GM21526 (cell line): ENCODE results near the gene GSTM4.

Experiments used
- ATAC-seq: cut with Tn5 transposase; IDR thresholded peaks from one replicate; pipeline ENCODE4 v1.9.1; 2021; ENCODE audit warnings: moderate library complexity; ENCODE audit not compliant: unreplicated experiment, low FRiP score

Gene GSTM4

DNA sequence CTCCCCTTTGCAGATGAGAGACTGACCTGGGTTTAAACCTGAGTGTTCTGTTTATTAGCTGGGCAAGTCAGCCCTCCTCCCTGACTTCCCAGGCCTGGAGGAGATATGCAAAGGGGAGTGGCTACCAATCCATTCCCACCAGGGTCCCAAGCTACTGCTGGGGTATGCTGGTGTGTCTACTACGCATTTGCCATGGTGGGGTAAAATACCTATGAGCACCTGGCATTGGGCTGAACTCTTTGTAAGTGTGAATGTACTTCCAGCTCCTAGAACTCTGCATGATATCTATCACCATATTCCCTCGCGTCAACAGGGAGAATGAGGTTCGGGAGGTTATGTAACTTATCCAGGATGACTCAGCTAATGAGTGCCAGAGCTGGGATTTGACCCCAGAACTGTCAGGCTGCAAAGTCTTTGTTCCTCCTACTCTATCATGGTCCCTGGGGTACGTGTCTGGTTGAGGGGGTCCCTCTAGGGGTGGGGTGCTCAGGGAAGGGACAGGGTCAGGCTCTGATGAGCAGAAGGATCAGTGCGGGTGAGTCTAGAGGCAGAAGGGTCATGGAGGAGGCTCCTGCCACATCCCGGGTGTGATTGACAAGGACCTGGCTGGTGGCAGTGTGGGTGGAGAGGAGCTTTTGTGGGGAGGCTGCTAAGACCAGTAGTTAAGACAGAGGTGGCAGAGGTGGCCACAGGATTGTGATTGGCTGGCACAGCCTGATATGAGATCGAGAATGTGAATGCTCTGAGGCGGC is 19.5 kb upstream of the GSTM4 start:
- no peak for ATAC-seq

DNA sequence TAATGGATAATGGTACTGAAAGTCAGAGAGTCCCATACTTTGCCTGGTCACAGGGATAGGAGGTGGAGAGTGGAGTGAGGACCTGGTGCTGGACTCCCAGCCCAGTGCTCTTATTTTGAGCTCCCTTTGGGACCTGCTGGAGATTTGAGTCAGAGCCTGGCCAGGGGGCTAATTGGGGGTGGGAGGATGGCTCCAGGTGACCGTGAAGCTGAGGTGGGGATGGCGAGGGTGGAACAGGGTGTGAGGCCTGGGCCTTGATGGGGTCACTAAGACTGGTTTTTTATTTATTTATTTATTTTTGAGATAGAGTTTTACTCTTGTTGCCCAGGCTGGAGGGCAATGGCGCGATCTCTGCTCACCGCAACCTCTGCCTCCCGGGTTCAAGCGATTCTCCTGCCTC is 18.5 kb upstream of the GSTM4 start:
- no peak for ATAC-seq

DNA sequence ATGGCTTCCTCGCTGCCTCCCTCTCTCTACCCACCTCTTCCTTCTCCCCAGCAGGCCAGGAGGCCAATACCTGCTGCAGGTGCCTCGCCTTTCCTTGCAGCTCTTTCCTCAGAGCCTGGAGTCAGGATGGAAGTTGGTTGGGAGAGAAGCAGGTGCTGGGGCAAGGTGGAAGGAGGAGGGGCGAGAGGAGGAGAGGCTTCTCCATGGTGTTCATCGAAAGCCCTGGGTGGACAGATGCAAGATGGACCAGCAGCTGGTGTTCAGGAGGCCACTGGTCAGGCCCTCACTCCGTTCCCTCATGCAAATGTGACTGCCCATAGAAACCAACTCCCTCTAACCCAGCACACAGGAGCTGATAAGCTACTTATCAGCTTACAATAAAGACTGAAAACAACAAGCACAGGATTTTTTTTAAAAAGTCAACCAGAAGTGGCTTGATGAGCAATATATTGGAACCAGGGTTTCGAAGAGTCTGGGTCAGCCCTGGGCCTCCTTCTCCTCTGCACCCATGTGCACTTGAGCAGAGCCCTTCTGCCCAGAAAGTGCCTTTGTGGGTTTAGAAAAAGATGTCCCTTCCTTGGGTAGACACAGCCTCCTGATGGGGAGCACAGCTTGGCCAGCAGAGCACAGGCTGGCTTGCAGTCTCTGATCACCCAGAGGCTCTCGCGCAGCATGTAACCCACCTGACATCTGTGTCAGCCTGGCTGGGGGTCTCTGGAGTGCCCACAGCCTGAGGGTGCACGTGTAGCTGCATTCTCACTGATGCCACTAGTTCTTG is 16.6 kb upstream of the GSTM4 start:
- no peak for ATAC-seq

DNA sequence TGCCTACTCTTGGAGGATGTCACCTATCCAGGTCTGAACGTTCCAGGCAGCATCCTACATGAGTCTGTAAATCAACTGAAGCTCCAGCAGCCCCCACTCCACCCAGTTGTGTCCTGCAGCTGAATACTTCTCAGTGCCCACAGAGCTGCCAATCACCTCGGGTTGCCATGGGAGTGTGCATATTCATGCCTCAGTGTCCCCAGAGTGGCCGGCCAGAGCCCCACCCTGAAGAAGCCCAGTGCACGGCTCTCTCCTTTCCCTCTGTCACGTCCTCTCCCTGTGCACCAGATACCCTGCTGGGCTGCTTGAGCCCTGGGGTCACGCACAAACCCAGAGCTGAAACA is 16.1 kb upstream of the GSTM4 start:
- ATAC-seq, result no peak

DNA sequence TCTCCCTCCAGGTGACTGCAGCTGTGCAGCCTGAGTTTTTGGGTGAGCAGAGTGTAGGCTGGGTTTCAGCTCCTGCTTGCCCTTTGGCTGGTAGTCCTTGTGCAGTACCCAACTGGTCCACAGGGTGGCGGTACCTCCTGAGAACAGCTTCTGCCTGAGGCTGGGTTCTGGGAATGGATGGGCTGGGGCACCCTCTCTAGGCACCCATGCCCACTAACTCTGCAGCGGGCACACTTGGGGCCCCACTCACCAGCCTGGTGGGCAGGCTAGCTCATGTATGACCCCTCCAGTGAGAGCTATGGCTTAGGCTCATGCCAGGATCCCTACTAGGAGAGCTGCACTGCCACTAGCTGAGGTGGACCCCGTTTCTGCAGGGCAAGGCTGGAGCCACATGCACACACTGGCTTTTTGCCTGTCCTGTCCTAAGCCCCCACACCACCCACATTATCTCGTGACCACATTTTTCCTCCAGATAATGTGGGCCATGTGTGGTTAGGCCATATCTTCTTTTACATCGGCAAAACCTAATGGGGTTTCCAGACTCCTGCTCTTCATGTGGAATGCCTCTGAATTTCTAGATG is 15.5 kb upstream of the GSTM4 start:
- ATAC-seq, result peak; percentile 53

DNA sequence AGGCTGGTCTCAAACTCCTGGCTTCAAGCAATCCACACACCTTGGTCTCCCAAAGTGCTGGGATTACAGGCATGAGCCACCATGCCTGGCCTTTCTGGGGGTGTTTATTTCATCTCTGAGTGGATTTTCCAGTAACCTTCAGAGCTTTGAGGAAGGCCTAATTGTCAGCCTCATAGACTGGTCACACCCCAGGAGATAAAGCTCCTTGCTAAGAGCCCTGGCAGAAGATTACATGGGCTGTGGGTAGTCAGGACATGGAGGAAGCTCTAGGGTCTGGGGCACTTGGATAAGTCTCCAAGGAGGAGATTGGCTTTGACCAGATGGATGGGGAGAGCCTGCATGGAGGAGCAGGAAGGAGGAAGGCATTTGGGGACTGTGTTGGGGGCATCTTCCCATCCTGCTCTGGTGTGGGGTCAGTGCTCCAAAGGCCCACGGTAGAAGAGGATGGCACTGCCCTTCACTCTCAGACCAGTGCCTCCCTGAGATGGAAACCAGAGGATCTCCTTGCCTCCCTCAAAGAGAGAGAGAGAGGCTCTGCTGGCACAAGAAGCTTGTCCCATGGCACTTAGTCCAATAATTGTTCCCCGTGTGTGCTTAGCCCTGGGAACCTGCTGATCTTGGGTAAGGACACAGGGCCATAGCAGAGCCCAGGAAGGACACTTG is 14.7 kb upstream of the GSTM4 start:
- ATAC-seq, result no peak

DNA sequence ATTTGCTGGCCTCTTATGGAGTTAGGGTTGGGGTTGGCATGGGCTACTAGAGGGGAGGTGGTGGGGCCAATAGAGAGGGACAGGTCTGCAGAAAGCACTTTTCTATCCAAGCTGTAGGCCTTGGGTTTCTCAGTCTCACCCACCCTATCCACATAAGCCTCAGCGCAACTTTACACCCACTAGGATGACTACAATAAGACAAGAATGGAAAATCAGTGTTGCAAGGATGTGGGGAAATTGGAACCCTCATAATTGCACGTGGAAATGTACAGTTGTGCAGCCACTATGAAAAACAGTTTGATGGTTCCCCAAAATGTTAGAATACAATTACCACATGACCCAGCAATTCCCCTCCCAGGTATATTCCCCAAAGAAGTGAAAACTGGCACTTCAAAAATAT is 14.0 kb upstream of the GSTM4 start:
- no peak for ATAC-seq

DNA sequence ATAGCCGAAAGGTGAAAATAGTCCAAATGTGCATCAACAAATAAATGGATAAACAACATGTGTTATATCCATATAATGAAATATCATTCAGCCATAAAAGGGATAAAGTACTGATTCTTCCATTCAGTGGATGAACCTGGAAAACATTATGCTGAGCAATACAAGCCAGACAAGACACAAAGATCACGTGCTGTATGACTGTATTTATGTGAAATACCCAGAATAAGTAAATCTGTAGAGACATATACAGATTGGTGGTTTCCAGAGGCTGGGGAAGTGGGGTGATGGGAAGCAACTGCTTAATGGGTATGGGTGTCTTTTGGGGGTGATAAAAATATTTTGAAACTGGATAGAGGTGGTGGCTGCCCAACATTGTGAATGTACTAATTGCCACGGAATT is 13.3 kb upstream of the GSTM4 start:
- no peak for ATAC-seq

DNA sequence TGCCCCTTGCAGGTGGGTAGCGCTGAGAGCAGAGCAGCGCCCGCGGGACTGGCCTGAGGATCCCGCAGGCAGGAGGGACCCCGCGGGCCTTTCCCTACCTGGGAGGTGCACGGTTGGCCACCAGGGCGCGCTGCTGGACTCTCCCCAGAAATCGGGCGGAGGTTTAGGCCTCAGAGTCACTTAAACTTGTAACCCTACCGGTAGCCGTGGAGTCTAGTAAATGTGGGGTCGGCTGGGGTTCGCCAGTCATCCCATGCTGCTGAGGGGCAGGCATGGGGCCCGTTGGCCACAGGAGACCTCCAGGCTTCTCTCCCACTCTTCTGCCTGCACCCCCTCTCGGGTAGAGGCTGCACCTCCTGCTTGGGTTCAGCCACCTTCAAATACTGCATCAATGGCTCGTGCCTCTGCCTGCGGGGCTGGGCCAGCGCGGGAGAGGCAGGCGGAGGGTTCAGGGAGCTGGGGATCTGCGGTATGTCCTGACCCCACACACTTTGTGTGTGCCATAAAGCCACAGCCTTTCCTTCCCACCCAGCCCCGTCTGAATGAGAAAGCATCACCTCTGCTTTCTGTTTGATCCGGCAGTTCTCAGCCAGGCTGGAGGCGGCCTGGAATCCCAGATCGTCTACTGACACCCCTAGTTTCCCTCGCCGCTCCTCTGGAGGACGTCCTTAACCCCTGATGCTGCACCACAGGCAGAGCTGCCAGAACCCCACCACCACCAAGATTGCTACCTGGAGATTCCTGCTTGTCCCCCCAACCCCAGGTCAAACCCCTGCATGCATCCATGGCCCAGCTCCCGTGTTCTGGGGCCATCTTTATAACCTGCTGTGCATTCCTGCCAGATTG is 12.3 kb upstream of the GSTM4 start:
- peak; percentile 76 for ATAC-seq

DNA sequence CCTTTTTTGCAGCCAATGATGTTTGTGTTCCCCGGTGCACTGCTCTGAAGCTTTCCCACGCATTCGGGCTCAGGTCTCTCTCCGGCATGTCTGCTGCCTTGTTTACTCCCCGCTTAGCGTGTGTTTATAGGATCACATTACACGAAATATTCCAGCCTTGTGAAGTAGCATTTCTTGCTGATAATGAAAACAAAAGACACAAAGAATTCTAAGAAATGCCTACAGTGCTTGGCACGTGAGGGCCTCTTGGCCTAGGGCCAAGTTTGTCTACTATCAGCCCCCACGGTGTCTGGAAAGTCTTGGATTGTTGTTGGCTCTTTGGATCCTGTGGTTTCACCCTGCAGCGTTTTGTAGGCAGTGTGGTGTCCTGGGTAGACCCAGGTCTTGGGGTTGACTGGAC is 11.2 kb upstream of the GSTM4 start:
- ATAC-seq, result no peak

DNA sequence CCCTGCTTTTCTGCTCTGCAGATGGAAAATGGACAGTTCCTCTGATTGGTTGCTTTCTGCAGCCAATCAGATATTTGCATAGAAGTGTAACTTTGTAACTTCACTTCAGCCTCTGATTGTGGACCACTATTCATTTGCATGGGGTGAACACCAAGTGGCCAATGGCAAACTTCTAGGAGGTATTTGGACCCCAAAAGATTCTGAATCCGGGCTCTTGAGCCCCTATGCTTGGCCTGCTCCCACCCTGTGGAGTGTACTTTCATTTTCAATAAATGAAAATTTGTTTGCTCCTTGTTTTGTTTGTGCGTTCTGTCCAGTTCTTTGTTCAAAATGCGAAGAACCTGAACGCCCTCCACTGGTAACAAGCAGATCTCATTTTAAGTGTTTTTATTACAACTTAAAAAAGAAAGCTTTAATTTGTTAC is 6.4 kb upstream of the GSTM4 start:
- no peak for ATAC-seq

DNA sequence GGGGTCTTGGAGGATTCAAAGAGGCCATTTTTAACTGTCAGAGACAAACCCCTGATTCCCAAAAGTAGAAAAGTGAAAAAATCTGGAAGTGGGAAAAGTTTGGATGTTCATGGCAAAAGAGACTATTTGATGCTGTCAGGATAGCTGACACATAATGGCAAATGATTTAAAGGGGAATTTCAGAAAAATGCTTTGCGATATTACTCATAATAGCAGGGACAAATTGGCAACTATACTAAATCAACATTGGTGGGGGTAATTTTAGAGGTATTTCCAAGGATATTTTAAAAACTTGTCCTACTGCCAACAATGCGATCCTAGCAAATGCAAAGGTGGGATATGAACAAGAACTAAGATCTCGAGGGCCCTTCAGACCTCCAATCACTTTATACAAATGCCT is 5.3 kb upstream of the GSTM4 start:
- no peak for ATAC-seq

DNA sequence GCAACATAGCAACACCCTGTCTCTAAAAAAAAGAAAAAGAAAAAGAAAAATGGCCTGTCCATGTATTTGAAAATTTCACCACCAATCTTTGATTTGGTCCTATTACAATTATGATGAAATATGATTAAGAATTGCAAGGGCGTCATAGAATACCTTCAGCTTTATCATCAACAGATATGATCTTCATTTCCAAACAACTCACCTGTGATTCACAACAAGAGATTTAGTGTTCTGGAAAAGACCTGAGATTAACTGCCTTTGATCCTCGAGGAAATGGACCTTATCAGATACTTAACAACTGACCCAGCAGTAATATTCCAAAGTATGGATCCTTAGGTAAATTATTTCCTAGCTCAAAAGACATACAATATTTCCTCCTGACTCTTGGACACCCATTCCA is 3.5 kb upstream of the GSTM4 start:
- ATAC-seq, result no peak

DNA sequence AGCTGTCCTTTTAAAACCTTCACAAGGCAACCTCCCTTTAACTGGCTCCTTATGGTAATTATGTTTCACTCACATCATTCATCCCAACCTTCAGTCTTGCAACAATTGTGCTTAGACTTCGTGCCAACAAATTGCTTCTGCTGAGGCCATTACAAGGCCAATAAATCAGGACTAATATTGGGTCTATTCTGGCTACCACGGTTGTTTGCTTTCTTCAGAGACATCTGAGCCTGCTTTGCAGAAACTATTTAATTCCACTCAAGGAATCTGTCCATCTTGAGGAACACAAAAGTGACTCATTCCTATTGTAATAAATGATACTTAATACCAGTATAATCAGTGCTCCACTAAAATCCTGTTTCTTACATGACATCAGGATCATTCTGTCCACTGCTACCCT is 2.6 kb upstream of the GSTM4 start:
- ATAC-seq, result no peak

DNA sequence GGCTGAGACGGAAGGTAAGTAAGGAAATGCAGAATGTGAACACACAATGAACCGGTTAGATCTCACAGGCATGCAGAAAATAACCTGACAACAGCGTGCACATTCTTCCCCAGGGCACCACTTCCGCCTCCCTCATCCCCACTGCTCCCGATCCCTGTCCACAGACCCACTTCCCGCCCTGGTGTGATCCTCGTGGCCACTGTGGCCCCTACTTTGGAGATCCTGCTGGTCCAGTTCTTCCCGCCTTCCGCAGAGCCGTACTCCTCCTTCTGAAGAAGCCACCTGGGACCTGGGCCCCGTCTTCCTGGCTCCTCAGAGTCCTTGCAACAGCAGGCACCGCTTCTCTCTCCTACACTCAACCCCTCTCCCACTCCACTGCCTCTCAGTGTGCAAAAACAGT is 1.4 kb upstream of the GSTM4 start:
- no peak for ATAC-seq

DNA sequence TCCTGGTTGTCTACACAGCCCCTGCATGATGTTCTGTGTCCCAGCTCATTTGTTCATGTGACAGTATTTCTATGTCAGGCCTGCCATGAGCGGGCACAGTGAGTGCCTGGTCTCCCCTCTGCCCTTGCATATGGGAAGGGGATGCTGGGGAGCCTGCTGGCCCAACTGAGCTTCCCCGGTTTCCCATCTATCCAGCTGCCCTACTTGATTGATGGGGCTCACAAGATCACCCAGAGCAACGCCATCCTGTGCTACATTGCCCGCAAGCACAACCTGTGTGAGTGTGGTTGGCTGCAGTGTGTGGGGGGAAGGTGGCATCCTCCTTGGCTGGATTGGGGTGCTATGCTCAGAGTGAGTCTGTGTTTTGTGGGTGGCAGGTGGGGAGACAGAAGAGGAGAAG is 1.5 kb downstream of the GSTM4 start:
- ATAC-seq, result no peak

DNA sequence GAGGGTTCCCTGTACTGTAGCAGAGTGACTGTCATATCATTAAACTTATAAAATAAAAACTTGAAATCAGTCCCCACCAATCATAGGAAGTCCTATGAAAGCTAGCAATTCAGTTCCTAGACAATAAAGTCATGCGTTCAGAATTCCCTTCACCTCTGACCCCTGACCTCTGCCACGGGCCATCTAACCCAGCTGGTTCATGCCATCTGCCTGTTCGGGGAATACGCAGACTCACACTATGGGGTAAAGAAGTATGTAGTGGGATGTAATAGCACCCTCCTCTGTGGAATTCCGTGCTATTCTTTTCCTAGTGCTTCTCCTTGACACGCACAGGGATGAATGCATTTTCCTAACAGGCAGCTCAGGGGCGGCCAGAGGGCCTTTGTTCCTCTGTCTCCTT is 2.1 kb downstream of the GSTM4 start:
- no peak for ATAC-seq

DNA sequence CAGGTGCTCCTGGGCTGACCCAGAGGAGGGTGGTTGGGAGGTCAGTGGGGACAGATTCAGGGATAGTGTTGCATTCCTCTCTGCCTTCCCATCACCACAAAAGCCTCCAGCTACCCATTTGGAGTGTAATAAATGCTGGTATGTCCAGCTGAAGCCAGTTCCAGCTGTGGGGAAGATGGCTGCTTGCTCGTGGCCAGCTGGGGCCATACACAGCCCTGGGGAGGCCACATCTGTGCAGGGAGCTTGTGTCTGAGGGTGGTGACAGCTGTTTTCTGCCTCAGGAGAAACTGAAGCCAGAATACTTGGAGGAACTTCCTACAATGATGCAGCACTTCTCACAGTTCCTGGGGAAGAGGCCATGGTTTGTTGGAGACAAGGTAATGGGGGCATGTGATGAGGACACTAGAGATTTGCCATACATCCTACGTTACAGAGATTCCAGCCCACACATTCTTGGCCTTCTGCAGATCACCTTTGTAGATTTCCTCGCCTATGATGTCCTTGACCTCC is 2.7 kb downstream of the GSTM4 start:
- ATAC-seq, result no peak

DNA sequence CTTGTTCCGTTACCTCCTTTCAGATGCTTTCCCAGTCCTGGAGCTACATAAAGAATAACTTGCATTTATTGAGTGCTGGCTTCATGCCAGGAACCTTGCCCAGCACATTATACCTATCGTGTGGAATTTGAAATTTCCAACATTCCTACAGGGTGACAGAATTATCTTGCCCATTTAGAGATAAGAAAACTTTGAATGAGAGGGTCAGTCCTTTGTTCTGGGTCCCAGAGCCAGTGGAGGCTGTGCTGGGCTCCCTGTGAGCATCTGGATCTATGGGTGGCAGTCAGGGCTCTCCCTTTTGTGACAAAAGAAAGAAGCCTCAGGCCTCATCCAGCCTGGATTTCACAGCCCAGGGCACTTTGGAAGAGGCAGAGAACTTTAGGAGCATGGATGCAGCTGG is 3.2 kb downstream of the GSTM4 start:
- no peak for ATAC-seq

DNA sequence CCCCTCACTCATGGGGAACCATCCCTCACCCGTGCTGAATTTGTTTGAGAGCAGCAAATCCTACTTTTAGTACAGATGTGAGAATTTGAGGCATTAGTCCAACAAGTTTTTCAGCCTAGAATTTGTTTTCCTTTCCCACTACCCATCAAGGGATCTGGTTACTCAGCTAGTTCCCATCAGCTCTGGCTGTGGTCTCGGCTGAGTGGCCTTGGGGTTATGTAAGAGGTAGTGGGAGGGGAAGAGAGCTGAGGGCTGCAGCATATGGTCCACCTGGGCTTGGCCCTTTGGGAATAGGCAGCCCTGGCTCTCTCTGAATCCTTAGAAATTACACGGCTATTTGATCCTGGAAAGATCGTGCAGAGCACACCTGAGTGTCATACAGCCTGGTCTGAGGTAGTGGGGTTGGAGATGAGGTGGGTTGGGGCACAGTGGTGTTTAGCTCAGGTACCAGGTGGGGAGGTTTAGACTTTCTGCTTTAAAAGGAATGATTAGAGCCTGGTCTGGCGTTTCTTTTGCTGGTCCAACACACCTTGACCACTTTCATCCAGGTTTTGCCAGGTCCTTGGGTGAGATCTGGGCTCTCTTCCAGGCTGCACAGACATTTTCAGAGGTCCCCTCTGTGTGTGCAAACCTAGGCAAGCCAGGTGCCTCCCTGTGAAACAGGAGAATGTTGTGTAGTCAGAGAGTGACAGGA is 4.2 kb downstream of the GSTM4 start:
- ATAC-seq, result no peak
